ENCODE data around the gene DHTKD1. TPM values are rescaled to one million over a fixed set of nuclear protein-coding genes. Genes with fewer than 3 reads are reported as not detected.

The DHTKD1 gene
- total and polyA plus RNA-seq, 2 of the 4 experiments (the other 2 are of a cell fraction), result 13.9 to 20.3 TPM

DNA sequence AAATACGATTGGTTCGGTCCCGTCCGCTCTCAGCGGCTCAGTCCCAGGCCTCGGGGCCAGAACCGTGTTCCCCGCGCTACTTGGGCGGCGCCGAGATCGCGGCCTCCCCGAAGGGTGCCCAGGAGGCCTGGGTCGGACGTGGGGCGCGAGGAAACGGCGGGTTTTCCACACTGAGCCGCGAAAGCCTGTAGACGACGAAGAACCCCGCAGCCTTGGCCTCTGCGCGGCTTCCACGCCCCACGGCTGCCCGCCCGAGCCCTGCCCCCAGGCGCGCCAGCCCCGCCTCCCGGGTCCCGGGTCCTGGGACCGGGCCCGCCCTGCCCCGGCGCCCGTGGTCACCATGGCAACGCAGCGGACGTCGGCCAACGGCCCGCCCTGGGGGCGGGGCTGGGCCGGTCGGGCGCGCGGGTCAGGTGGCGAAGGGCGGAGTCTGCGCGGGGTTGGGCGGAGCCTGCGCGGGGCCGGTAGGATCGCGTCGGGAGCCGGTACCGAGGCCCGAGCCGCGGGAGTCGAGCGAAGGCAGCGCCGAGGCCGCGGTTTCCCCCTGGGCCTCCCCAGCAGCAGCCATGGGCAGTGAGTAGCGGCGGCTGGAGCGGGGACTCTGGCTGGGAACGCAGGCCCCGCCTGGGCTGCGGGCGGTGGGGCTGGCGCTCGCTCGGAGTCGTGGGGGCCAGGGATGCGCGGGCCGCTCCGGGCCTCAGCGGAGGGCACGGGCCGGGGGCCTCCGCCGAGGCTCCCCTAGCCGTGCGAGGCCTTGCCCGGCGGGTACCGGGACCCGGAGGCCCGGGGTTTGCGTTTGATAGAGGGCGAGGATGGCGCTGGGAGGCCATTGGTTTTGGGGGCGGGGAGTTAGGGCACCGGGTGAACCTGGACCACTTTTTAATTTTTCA, 60.7 kb downstream of the DHTKD1 start, which contains the start of gene SEC61A2 (continued):
- TF ChIP-seq NFE2L2 (IDR thresholded peaks at IDR 0.05; ENCODE audit: low read depth, low read length) (no peak), FOS (IDR thresholded peaks at IDR 0.05; ENCODE audit: low read depth, low read length) (no peak), CEBPB (IDR thresholded peaks at IDR 0.05; ENCODE audit: low read depth, low read length) (no peak), RFX5 (IDR thresholded peaks at IDR 0.05; ENCODE audit: low read depth, low read length) (no peak)

Data from IMR-90 (cell line).